Activated B cell treated with CpG ODN at 0.5 μM for 24 hours (primary cell): ENCODE measurements around the gene CRACDL. TPM values are rescaled to one million over a fixed set of nuclear protein-coding genes. Genes with fewer than 3 reads are reported as not detected.

Source experiments
- ATAC-seq: fragments of 200-7000 bp; cut with Tn5 transposase; one replicate; pipeline ENCODE4 v1.10.0; 2021; ENCODE audit warnings: low read depth, mild to moderate bottlenecking, moderate library complexity
- CTCF ChIA-PET: fragments of 350-600 bp; sonication (Branson Sonifier 250); formaldehyde crosslinking; loops from one replicate; lab custom pipeline; 2021; ENCODE audit warnings: antibody characterized with exemption; lab: Charles Lee
- POLR2A ChIA-PET: fragments of 350-600 bp; sonication (Branson Sonifier 250); formaldehyde crosslinking; loops from one replicate; lab custom pipeline; 2021; ENCODE audit warnings: antibody characterized with exemption; lab: Charles Lee
- DNase-seq: peaks from one replicate; pipeline ENCODE4 v3.0.0; 2022
- H3K27ac Mint-ChIP-seq: one replicate; pipeline ENCODE4 v1.8.0; 2020; ENCODE audit warnings: mixed read lengths
- H3K27me3 Mint-ChIP-seq: one replicate; pipeline ENCODE4 v1.8.0; 2021; ENCODE audit warnings: mixed read lengths
- H3K36me3 Mint-ChIP-seq: one replicate; pipeline ENCODE4 v1.8.0; 2021; ENCODE audit warnings: low read depth, mixed read lengths
- H3K4me1 Mint-ChIP-seq: one replicate; pipeline ENCODE4 v1.8.0; 2021; ENCODE audit warnings: mixed read lengths
- H3K4me3 Mint-ChIP-seq: one replicate; pipeline ENCODE4 v1.8.0; 2020; ENCODE audit warnings: mild to moderate bottlenecking, mixed read lengths
- H3K9me3 Mint-ChIP-seq: one replicate; pipeline ENCODE4 v1.8.0; 2020; ENCODE audit warnings: mixed read lengths
- intact Hi-C: fragments of 100-400 bp; cut with micrococcal nuclease; formaldehyde crosslinking; loops from one replicate; pipeline ENCODE4 v1.15.1; 2024
- total RNA-seq: library from RNA; stranded (reverse); gene quantifications from 2 replicates; pipeline ENCODE4 v1.2.3, GENCODE V29; 2022
- TF ChIP-seq, protein P1 (sequence below): fragments of 200-600 bp; IDR thresholded peaks from one replicate; pipeline ENCODE4 v1.8.0; 2022; ENCODE audit warnings: antibody characterized with exemption, mild to moderate bottlenecking

Gene CRACDL
- total RNA-seq, 1 donor from 2014 or later: not detected

DNA sequence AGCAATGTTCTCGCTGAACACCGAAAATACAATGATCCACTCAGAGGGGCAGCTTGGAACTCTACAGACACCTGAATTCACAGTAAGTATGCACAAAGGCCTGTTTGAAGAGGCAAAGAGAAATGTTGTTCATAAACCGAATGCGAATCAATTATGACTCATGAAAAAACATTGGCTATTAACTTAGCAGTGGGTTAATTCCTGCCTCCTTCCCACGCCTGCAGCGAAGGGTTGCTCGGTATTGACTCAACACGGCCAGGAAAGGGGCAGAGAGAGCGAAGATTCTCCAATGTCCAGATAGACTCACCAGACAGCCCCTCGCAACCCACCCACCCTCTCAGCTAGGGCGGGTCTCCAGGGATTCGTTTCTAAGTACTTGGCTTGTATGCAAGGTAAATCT, 9.4 kb downstream of the CRACDL start:
- TF ChIP-seq, protein P1, sequence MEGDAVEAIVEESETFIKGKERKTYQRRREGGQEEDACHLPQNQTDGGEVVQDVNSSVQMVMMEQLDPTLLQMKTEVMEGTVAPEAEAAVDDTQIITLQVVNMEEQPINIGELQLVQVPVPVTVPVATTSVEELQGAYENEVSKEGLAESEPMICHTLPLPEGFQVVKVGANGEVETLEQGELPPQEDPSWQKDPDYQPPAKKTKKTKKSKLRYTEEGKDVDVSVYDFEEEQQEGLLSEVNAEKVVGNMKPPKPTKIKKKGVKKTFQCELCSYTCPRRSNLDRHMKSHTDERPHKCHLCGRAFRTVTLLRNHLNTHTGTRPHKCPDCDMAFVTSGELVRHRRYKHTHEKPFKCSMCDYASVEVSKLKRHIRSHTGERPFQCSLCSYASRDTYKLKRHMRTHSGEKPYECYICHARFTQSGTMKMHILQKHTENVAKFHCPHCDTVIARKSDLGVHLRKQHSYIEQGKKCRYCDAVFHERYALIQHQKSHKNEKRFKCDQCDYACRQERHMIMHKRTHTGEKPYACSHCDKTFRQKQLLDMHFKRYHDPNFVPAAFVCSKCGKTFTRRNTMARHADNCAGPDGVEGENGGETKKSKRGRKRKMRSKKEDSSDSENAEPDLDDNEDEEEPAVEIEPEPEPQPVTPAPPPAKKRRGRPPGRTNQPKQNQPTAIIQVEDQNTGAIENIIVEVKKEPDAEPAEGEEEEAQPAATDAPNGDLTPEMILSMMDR: no peak
- intact Hi-C loops: no loop called here
- ChIA-PET POLR2A (no interaction called here), CTCF (no interaction called here)
- DNase-seq: no peak
- peaks cover 16% of the 10 kb centered on the region for H3K27me3 Mint-ChIP-seq
- no peaks in the 10 kb centered on the region for H3K36me3 Mint-ChIP-seq
- no peak for ATAC-seq
- H3K27ac Mint-ChIP-seq: no peak overlapping the region
- H3K4me1 Mint-ChIP-seq: no peaks in the 10 kb centered on the region
- no peak overlapping the region for H3K4me3 Mint-ChIP-seq
- H3K9me3 Mint-ChIP-seq: no peaks in the 10 kb centered on the region

DNA sequence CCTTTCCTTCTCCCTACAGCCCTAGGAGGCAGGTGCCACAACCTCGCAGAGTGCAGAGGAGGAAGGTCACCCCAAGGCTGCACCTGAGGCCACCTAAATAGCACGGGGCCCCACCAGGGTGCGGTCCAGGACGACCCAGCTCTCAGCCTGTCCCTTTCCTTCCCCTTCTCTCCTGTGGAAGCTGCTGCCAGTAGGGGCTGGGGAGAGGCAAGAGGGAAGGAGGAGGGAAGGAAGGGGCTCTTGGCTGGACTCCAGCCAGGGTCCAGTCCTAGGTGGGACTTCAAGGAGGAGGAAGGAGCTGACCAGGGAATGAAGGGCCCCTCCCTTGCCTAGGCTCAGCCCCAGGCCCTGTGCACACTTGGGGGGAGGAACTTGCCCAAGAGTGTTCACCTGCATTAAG, 11.1 kb downstream of the CRACDL start:
- no peak overlapping the region for H3K4me3 Mint-ChIP-seq
- H3K36me3 Mint-ChIP-seq: no peaks in the 10 kb centered on the region
- intact Hi-C loops: no loop called here
- TF ChIP-seq, protein P1: no peak
- no peaks in the 10 kb centered on the region for H3K9me3 Mint-ChIP-seq
- peaks cover 26% of the 10 kb centered on the region for H3K27me3 Mint-ChIP-seq
- ChIA-PET CTCF (no interaction called here), POLR2A (no interaction called here)
- no peak for DNase-seq
- no peak for ATAC-seq
- H3K4me1 Mint-ChIP-seq: no peaks in the 10 kb centered on the region
- no peak overlapping the region for H3K27ac Mint-ChIP-seq

DNA sequence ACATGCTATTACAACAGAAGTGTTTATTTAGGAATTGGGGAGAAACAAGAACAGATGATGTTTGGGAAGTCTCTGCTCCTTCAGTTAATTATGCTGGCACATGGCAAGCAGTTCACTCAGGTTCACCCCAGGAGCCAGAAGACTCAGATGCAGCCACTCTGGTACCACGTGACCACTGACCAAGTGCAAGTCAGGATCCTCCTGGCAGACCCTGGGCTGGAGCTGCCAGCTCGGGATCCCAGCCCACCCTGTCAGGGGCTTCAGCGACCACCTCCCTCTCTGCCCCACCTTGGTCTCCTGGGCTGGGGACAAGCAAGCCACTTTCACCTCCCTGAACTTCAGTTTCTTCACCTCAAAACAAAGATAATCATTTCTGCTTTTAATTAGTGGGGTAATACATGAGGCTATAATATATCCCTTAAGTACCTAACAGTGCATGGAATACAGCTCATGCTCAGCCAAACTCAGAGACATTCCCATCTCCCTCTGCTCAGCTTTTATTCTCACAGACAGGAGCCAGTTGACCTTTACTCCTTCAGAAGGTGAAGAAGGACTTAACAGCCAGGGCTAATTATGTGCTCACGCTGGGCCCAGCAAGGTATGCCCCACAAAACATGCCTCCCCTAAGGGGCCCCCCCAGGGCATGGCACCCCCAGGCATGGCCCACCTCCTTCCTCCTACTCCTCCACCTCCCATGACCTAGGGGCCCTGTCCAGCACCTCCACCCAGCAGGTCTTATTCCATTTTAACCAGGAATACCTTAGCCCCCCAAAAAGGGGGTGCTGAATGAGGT, 11.8 kb downstream of the CRACDL start:
- H3K27me3 Mint-ChIP-seq: peaks cover 26% of the 10 kb centered on the region
- ChIA-PET POLR2A (no interaction called here), CTCF (no interaction called here)
- no peak overlapping the region for H3K4me3 Mint-ChIP-seq
- no peak for DNase-seq
- H3K36me3 Mint-ChIP-seq: no peaks in the 10 kb centered on the region
- no peaks in the 10 kb centered on the region for H3K4me1 Mint-ChIP-seq
- TF ChIP-seq, protein P1: no peak
- no peak overlapping the region for H3K27ac Mint-ChIP-seq
- no peaks in the 10 kb centered on the region for H3K9me3 Mint-ChIP-seq
- intact Hi-C loops: no loop called here
- ATAC-seq: no peak

DNA sequence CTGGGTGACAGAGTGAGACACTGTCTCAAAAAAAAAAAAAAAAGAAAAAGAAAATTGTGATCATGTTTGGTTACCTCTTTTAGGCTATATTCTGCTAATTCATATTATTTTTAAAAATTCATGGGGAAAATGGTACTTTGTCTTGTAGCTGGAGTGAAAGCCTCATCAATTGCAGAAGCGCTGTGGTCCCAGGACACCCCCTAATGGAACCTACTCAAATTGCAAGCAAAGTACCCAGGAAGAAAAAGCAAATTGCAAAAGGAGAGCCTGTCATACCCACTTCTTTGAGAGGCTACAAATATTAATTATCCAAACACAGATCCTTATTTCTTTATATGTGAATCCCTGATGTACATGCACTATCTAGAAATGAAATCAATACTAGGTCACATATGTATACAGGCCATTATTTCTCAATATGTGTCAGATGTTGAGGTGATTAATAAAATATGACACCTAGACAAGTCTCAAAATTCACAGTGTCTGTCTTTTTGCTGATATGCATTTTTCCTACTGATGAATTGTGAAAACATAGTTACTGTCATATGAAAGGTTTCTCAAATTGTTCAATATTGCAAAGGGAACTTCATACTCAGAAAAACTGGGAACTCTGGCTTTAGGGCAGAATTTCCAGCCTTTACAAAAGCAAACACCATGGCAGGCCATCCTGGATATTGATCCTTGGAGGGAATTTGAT, 12.6 kb downstream of the CRACDL start:
- Mint-ChIP-seq H3K27me3 (peaks cover 26% of the 10 kb centered on the region), H3K36me3 (no peaks in the 10 kb centered on the region), H3K4me1 (no peaks in the 10 kb centered on the region), H3K9me3 (no peaks in the 10 kb centered on the region), H3K4me3 (no peak overlapping the region), H3K27ac (no peak overlapping the region)
- intact Hi-C loops: no loop called here
- TF ChIP-seq, protein P1: no peak
- DNase-seq: no peak
- no peak for ATAC-seq
- ChIA-PET POLR2A (no interaction called here), CTCF (interaction anchor here (0.7 kb wide), 1 partner anchor 412 kb away, joined by 3 read pairs; no protein-coding TSS in a partner anchor)

DNA sequence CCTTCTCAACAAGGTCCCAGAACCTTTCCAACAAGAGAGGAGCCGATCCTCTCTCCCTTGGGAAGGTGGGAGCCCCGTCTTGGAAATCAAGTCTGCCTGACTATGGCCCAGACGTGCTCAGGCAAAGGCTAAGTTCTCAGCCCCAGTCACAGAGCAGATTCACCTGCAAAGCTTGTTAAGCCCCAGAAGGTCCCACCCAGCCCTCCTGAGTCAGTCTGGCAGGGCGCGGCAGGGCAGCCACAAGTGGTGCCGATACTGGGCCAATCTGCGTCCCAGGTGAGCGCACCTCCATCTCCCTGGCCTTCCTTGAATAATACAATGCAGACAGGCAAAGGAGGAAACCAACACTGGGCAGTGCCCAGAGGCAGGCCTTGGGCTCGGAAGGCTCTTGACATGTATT, 15.0 kb downstream of the CRACDL start:
- H3K4me3 Mint-ChIP-seq: no peak overlapping the region
- H3K9me3 Mint-ChIP-seq: no peaks in the 10 kb centered on the region
- intact Hi-C loops: no loop called here
- no peak overlapping the region for H3K27ac Mint-ChIP-seq
- POLR2A ChIA-PET: no interaction called here
- DNase-seq: no peak
- TF ChIP-seq, protein P1: no peak
- no peak for ATAC-seq
- peaks cover 24% of the 10 kb centered on the region for H3K27me3 Mint-ChIP-seq
- no peaks in the 10 kb centered on the region for H3K4me1 Mint-ChIP-seq
- CTCF ChIA-PET: no interaction called here
- H3K36me3 Mint-ChIP-seq: no peaks in the 10 kb centered on the region
